Adipocyte (in vitro differentiated cells): ENCODE measurements around the gene SV2C.

Experiments
- DNase-seq: peaks from one replicate; pipeline ENCODE4 v3.0.0-alpha.2; 2015; ENCODE audit warnings: low read depth
- H3K27me3 ChIP-seq: replicated peaks from 2 replicates; pipeline ENCODE4 v1.7.0; 2013; ENCODE audit warnings: mild to moderate bottlenecking, low read length, moderate library complexity; ENCODE audit not compliant: control insufficient read depth, insufficient read depth
- H3K36me3 ChIP-seq: 2 replicates; pipeline ENCODE4 v1.7.0; 2013; ENCODE audit warnings: low read length, mild to moderate bottlenecking, moderate library complexity; ENCODE audit not compliant: control insufficient read depth, insufficient read depth, severe bottlenecking
- H3K4me1 ChIP-seq: 2 replicates; pipeline ENCODE4 v1.7.0; 2013; ENCODE audit warnings: mild to moderate bottlenecking, low read length, moderate library complexity; ENCODE audit not compliant: control insufficient read depth, insufficient read depth
- H3K4me3 ChIP-seq: 2 replicates; pipeline ENCODE4 v1.7.0; 2013; ENCODE audit warnings: mild to moderate bottlenecking, low read length, moderate library complexity
- H3K9ac ChIP-seq: 2 replicates; pipeline ENCODE4 v1.7.0; 2013; ENCODE audit warnings: mild to moderate bottlenecking, low read length, moderate library complexity
- H3K9me3 ChIP-seq: 2 replicates; pipeline ENCODE4 v1.7.0; 2013; ENCODE audit warnings: mild to moderate bottlenecking, low read length, moderate library complexity; ENCODE audit not compliant: control insufficient read depth

SV2C gene

DNA sequence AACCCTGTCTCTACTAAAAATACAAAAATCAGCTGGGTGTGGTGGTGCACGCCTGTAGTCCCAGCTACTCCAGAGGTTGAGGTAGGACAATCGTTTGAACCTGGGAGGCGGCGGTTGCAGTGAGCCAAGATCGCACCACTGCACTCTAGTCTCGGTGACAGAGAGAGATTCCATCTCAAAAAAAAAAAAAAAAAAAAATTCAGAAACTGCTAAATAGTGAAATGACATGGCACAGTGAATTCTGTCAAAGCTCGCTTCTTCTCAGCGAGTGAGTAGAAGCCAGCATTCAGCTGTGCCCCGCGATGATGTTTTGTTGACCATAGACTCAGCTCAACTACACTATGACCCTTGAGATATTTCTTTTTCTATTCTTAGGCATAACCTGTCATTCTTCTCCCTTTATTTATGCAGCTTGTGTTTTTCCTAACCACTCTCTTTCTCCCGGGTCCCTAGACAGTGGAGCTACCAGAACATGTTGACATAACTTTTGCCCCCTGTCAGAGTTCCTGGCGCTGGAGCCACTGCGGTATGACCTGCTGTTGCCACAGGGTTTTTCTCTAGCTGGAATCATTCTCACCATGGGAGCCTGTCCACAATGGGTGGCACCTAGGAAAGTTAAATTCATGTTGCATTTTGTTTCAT lies 306.5 kb downstream of the SV2C start:
- no peaks in the 10 kb centered on the region for H3K9me3 ChIP-seq
- no peaks in the 10 kb centered on the region for H3K4me1 ChIP-seq
- no peak overlapping the region for H3K4me3 ChIP-seq
- H3K9ac ChIP-seq = no peak overlapping the region
- H3K36me3 ChIP-seq = no peaks in the 10 kb centered on the region
- no peak for DNase-seq
- peaks cover 3% of the 10 kb centered on the region for H3K27me3 ChIP-seq

DNA sequence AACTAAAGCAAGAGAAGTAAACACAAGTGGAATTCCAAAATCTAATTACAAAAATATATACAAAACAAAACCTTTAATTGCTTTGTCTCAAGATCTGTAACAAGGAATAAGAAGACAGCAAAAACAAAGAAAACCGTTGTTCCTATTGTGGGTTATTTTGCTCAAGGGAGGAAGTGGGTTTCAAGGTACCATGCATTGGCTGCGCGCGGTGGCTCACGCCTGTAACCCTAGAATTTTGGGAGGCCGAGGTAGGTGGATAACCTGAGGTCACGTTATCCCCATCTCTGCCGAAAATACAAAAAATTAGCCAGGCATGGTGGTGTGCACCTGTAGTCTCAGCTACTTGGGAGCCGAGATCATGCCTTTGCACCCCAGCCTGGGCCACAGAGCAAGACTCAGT lies 307.8 kb downstream of the SV2C start:
- no peaks in the 10 kb centered on the region for H3K9me3 ChIP-seq
- no peaks in the 10 kb centered on the region for H3K36me3 ChIP-seq
- H3K4me3 ChIP-seq = no peak overlapping the region
- DNase-seq = no peak
- no peak overlapping the region for H3K9ac ChIP-seq
- H3K27me3 ChIP-seq = peaks cover 3% of the 10 kb centered on the region
- H3K4me1 ChIP-seq = no peaks in the 10 kb centered on the region

- no peak for DNase-seq
- Histone ChIP-seq H3K4me1 (no peaks in the 10 kb centered on the region), H3K4me3 (no peak overlapping the region), H3K36me3 (no peaks in the 10 kb centered on the region), H3K9ac (no peak overlapping the region), H3K9me3 (no peaks in the 10 kb centered on the region), H3K27me3 (peaks cover 9% of the 10 kb centered on the region)
These were observed 310.0 kb downstream of the SV2C start for GRCh38 chr5:76393035-76393680.

- no peak overlapping the region for H3K9ac ChIP-seq
- no peaks in the 10 kb centered on the region for H3K9me3 ChIP-seq
- H3K4me1 ChIP-seq = peaks cover 4% of the 10 kb centered on the region
- H3K4me3 ChIP-seq = no peak overlapping the region
- H3K27me3 ChIP-seq = peaks cover 37% of the 10 kb centered on the region
- no peak for DNase-seq
- H3K36me3 ChIP-seq = no peaks in the 10 kb centered on the region
These were observed 314.0 kb downstream of the SV2C start for GRCh38 chr5:76397200-76397599.

GRCh38 chr5:76399268-76399667 lies 316.1 kb downstream of the SV2C start:
- Histone ChIP-seq H3K27me3 (peaks cover 41% of the 10 kb centered on the region), H3K9ac (no peak overlapping the region), H3K4me3 (no peak overlapping the region), H3K9me3 (no peaks in the 10 kb centered on the region), H3K36me3 (no peaks in the 10 kb centered on the region), H3K4me1 (peaks cover 6% of the 10 kb centered on the region)
- DNase-seq = no peak

GRCh38 chr5:76400466-76400865 lies 317.3 kb downstream of the SV2C start:
- H3K4me3 ChIP-seq = no peak overlapping the region
- peaks cover 51% of the 10 kb centered on the region for H3K27me3 ChIP-seq
- peaks cover 6% of the 10 kb centered on the region for H3K4me1 ChIP-seq
- no peaks in the 10 kb centered on the region for H3K36me3 ChIP-seq
- no peaks in the 10 kb centered on the region for H3K9me3 ChIP-seq
- H3K9ac ChIP-seq = no peak overlapping the region
- no peak for DNase-seq

- H3K9me3 ChIP-seq = no peaks in the 10 kb centered on the region
- no peak overlapping the region for H3K9ac ChIP-seq
- DNase-seq = no peak
- H3K4me3 ChIP-seq = no peak overlapping the region
- H3K27me3 ChIP-seq = peaks cover 54% of the 10 kb centered on the region
- peaks cover 6% of the 10 kb centered on the region for H3K4me1 ChIP-seq
- no peaks in the 10 kb centered on the region for H3K36me3 ChIP-seq
These were observed 318.6 kb downstream of the SV2C start for GRCh38 chr5:76401801-76402250.

DNA sequence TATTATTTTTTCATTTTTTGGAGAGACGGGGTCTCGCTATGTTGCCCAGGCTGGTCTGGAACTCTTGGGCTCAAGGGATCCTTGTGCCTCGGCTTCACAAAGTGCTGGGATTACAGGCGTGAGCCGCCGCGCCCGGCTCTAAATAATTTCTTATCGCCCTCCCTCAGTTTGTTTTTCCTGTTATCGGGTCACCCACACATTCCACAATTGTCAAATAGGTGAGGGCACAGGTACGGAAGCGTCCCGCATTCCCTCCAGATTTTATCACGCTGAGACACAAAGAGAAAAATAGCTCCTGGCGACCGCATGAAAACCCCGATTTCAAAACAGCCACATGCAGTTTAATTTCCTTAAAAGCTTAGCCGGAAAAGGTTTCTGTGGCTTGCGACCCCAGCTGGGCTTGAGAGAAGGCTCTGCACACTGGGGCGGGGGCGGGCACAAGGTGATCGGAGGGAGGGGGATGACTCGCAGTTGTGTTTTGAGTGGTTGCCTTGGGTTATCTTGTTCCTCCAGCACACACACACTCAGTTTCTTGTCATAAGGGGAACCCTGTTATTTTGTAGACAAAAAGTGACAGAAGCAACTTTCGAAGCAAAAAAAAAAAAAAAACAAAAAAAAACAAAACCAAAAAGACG lies 319.2 kb downstream of the SV2C start:
- peaks cover 53% of the 10 kb centered on the region for H3K27me3 ChIP-seq
- H3K4me1 ChIP-seq = peaks cover 6% of the 10 kb centered on the region
- DNase-seq = no peak

GRCh38 chr5:76402886-76403765 lies 319.9 kb downstream of the SV2C start, which contains the start of gene IQGAP2:
Gene IQGAP2, plus strand, starts transcription at chr5:76403285. Its CDS starts 261 bp downstream, at chr5:76403546.
- Histone ChIP-seq H3K9ac (no peak within 1 kb of the TSS), H3K9me3 (no peaks in the 10 kb centered on the region), H3K36me3 (no peaks in the 10 kb centered on the region), H3K4me3 (peak within 1 kb of the TSS; percentile 79), H3K4me1 (peaks cover 6% of the 10 kb centered on the region), H3K27me3 (peaks cover 57% of the 10 kb centered on the region)
- peak; percentile 64 for DNase-seq

More for the DNA sequence above, 319.2 kb downstream of the SV2C start:
- Histone ChIP-seq H3K9ac (no peak overlapping the region), H3K4me3 (peak overlapping the region; percentile 79), H3K9me3 (no peaks in the 10 kb centered on the region), H3K36me3 (no peaks in the 10 kb centered on the region)
